Fibroblast of the aortic adventitia (primary cell): Measurements from ENCODE around the gene HRH2. TPM values are rescaled to one million over a fixed set of nuclear protein-coding genes. Genes with fewer than 3 reads are reported as not detected.

Source experiments
- DNase-seq: peaks from one replicate; pipeline ENCODE4 v3.0.0-alpha.2; 2010; ENCODE audit warnings: low read depth
- H3K4me3 ChIP-seq: 2 replicates; pipeline ENCODE4 v1.5.1; 2011; ENCODE audit warnings: low read depth, mild to moderate bottlenecking, control low read depth, low read length, moderate library complexity
- CTCF ChIP-seq: IDR thresholded peaks from 2 replicates; pipeline ENCODE4 v1.5.1; 2011; ENCODE audit warnings: mild to moderate bottlenecking, low read length, control low read depth, inconsistent platforms; ENCODE audit not compliant: insufficient read depth
- total RNA-seq: library from RNA; depleted of rRNA; stranded (reverse); fragments of >200 nt; gene quantifications from 2 replicates; pipeline ENCODE4 v1.2.3, GENCODE V29; 2012; ENCODE audit warnings: low replicate concordance

Gene HRH2
- total RNA-seq, 1 donor: under 0.01 TPM

DNA sequence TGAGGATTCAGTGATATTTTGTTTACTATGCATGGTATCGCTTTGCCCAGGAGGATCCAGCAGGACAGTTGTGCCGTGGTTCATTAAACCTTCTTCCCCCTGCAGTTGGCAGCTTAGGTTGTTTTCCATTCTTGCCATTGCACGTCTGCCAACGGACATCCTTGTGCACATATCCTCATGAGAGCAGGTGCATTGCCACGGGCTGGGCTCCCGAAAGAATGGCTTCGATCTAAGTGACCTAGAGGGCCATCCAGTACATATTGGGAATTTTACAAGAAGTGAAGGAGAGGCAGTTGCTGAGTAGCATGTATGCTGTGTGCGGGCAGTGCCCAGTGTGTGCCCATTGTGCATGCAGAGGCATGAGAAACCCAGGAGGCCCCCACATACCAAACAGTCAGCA is 22.1 kb downstream of the HRH2 start:
- H3K4me3 ChIP-seq: no peak overlapping the region
- DNase-seq: no peak
- TF ChIP-seq CTCF: no peak

GRCh38 chr5:175680463-175680862 is 22.6 kb downstream of the HRH2 start:
- H3K4me3 ChIP-seq: no peak overlapping the region
- DNase-seq: no peak
- TF ChIP-seq CTCF: no peak

DNA sequence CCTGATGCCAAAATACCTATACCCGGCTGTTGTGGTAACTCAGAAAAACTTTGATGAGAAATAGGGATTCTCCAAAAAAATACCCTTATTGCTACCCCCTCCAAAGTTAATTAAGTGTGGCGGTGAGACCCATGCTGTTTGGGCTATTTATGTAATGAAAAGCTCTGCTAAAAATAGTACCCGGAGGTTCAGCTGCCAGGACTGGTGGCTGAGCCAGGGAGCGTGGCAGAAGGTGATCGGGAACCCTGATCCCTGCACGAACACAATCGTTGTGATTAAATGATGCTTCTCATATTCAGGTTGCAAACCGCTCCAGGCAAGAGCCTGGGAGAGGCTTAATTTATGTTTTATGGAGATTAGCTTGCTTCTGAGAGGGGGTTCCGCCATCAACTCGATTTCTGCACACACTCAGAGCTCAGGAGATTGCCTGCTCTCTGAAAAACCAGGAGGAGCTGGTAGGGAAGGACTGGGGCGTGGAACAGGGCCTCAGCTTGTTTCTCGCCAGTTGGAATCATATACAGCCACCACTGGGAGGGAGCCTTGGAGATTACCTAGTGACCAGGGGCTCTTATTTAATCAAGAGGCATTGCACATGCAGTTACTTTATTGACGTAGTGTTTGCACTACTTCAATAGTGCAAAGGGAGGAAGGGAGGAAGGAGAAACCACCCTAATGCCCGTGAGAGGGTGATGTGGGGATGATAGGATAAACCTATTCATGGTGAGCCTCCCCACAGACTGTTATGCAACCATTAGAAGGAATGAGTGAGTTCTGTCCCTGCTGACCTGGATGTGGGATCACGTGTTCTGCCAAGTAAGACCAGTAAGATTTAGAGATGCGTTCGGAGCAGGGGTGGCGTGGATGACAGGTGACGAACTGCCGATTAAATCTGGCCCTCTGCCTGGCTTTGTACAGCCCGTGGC is 23.4 kb downstream of the HRH2 start:
- no peak for DNase-seq
- H3K4me3 ChIP-seq: no peak overlapping the region
- no peak for TF ChIP-seq CTCF

DNA sequence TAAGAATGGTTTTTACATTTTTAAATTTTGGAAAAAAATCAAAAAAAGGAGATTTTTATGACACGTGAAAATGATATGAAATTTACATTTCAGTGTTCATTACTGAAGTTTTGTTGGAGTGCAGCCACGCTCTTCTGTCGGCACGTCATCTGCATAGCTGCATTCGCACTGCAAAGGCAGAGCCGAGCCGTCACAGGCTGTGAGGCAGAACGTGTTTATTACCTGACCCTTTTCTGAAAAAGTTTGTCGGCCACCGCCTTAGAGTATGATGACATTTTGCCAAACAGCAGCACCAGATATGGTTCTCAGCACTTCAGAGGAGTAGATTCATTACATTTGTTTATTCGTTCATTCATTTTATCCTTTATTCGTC is 24.1 kb downstream of the HRH2 start:
- no peak for TF ChIP-seq CTCF
- DNase-seq: no peak
- H3K4me3 ChIP-seq: no peak overlapping the region

DNA sequence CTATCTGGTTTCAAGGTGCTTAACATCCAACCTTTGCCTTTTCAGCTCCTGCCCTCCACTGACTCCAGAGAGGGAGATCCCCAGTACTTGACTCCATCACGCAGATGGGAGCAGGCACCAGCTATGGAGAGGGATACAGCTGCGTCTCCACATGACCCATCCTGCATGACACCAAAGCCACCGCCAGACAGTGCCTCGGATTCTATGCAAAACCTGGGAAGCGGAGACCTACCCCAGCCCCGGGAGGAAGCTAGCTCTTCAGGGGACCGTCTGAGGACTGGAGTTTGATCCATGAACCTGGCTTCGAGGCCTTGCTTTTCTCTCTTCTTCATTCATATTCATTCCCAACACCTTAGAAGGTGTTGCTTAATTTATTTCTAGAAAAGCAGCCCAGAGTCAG is 24.8 kb downstream of the HRH2 start:
- no peak for DNase-seq
- no peak for TF ChIP-seq CTCF
- H3K4me3 ChIP-seq: no peak overlapping the region

DNA sequence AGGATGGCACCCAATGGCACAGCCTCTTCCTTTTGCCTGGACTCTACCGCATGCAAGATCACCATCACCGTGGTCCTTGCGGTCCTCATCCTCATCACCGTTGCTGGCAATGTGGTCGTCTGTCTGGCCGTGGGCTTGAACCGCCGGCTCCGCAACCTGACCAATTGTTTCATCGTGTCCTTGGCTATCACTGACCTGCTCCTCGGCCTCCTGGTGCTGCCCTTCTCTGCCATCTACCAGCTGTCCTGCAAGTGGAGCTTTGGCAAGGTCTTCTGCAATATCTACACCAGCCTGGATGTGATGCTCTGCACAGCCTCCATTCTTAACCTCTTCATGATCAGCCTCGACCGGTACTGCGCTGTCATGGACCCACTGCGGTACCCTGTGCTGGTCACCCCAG is 25.4 kb downstream of the HRH2 start:
- no peak for TF ChIP-seq CTCF
- no peak for DNase-seq
- H3K4me3 ChIP-seq: no peak overlapping the region
